Mucosa of descending colon (tissue), 3 donors: ENCODE measurements around the gene LRRC74B. TPM values are rescaled to one million over a fixed set of nuclear protein-coding genes. Genes with fewer than 3 reads are reported as not detected.

Experiments used
- ATAC-seq: fragments of 200-7000 bp; cut with Tn5 transposase; one replicate; pipeline ENCODE4 v1.9.1; 2020; ENCODE audit warnings: mild to moderate bottlenecking, moderate library complexity
- DNase-seq, 3 donors: peaks; one replicate each; pipeline ENCODE4 v3.0.0-alpha.2; 2020
- H3K36me3 ChIP-seq: fragments of 200-600 bp; one replicate; pipeline ENCODE4 v1.8.0; 2021; ENCODE audit warnings: low read depth, mild to moderate bottlenecking
- H3K4me1 ChIP-seq: fragments of 200-600 bp; one replicate; pipeline ENCODE4 v1.8.0; 2021; ENCODE audit warnings: low read depth, mild to moderate bottlenecking
- H3K4me3 ChIP-seq: fragments of 200-600 bp; one replicate; pipeline ENCODE4 v1.8.0; 2021; ENCODE audit warnings: mild to moderate bottlenecking
- H3K9me3 ChIP-seq: fragments of 200-600 bp; one replicate; pipeline ENCODE4 v1.8.0; 2021; ENCODE audit warnings: mild to moderate bottlenecking
- CTCF ChIP-seq: fragments of 200-600 bp; IDR thresholded peaks from one replicate; pipeline ENCODE4 v1.8.0; 2022; ENCODE audit warnings: antibody characterized with exemption, mild to moderate bottlenecking
- intact Hi-C, 2 donors: fragments of 100-400 bp; cut with DNase I in 1 of 2; cut with micrococcal nuclease in 1 of 2; formaldehyde crosslinking; loops; one replicate each; pipeline versions ENCODE4 v1.11.0 to v1.11.1; 2022; cut with DNase I, micrococcal nuclease
- total RNA-seq, 3 donors: library from RNA; stranded (reverse); fragmentation: NEBNext Ultra II Directional in 2 of 3; extraction: Animal tissue kit (Norgen Biotek cat#: 25700) in 2 of 3; gene quantifications; one replicate each; pipeline versions ENCODE4 v1.2.1 to v1.2.4, GENCODE V29; 2021 to 2023
- donor health status: DM: no; HTN: no; CAD: no; lungs with moderate emphysema.
- donor health status: DM: no; HTN: no; CAD: no.
- donor health status: DM: no; HTN: yes; CAD: no.

Gene LRRC74B
- total RNA-seq, 3 donors from 2014 or later, result 0.31 TPM; not detected in 2

- intact Hi-C loops, result no loop called here
- no peaks in the 10 kb centered on the region for H3K4me1 ChIP-seq
- no peak overlapping the region for H3K4me3 ChIP-seq
- no peak for TF ChIP-seq CTCF
- DNase-seq (no peak), ATAC-seq (peak; percentile 41)
- H3K9me3 ChIP-seq, result no peaks in the 10 kb centered on the region
- no peaks in the 10 kb centered on the region for H3K36me3 ChIP-seq
Observed at GRCh38 chr22:21025266-21025665, 20.5 kb upstream of the LRRC74B start.

GRCh38 chr22:21025763-21026755, 19.7 kb upstream of the LRRC74B start:
- no peak overlapping the region for H3K4me3 ChIP-seq
- H3K36me3 ChIP-seq, result no peaks in the 10 kb centered on the region
- ATAC-seq, result peak; percentile 8
- no peaks in the 10 kb centered on the region for H3K9me3 ChIP-seq
- no peak for TF ChIP-seq CTCF
- intact Hi-C loops, result no loop called here
- no peak for DNase-seq
- no peaks in the 10 kb centered on the region for H3K4me1 ChIP-seq

GRCh38 chr22:21026783-21027692, 18.7 kb upstream of the LRRC74B start:
- intact Hi-C loops, result no loop called here
- no peak for TF ChIP-seq CTCF
- H3K4me3 ChIP-seq, result no peak overlapping the region
- no peaks in the 10 kb centered on the region for H3K9me3 ChIP-seq
- DNase-seq, result no peak
- no peaks in the 10 kb centered on the region for H3K36me3 ChIP-seq
- no peak for ATAC-seq
- H3K4me1 ChIP-seq, result peaks cover 6% of the 10 kb centered on the region

- no peaks in the 10 kb centered on the region for H3K36me3 ChIP-seq
- intact Hi-C loops, result no loop called here
Observed at GRCh38 chr22:21028277-21029251, 17.2 kb upstream of the LRRC74B start.

More at GRCh38 chr22:21028277-21029251, 17.2 kb upstream of the LRRC74B start:
- ATAC-seq (no peak), DNase-seq (no peak)
- Histone ChIP-seq H3K9me3 (no peaks in the 10 kb centered on the region), H3K4me1 (peaks cover 8% of the 10 kb centered on the region), H3K4me3 (no peak overlapping the region)
- no peak for TF ChIP-seq CTCF
